ENCODE results near the gene APOBEC3A. TPM values are rescaled to one million over a fixed set of nuclear protein-coding genes. Genes with fewer than 3 reads are reported as not detected.

APOBEC3A gene
- total and polyA plus RNA-seq, 2 of the 4 experiments (the other 2 are of a cell fraction) = not detected

GRCh38 chr22:38956551-38956950 lies 858 bp upstream of the APOBEC3A start:
- no peak overlapping the region for H3K4me2 ChIP-seq (ENCODE audit: low read depth, low read length)
- ATAC-seq (ENCODE audit: low read depth) = no peak
- no peak overlapping the region for H3K14ac ChIP-seq (replicated peaks; ENCODE audit: low read depth, low read length)
- H4K20me1 ChIP-seq (ENCODE audit: insufficient read depth, low read length) = no peaks in the 10 kb centered on the region; the same call in 1 of the 2 replicates
- no peak overlapping the region for H2BK5ac ChIP-seq (ENCODE audit: low read depth, low read length, poor library complexity, severe bottlenecking)
- H3K9me3 ChIP-seq (ENCODE audit: control insufficient read depth, insufficient read depth, low read length) = no peaks in the 10 kb centered on the region
- no peaks in the 10 kb centered on the region for H3K4me1 ChIP-seq (ENCODE audit: control insufficient read depth, insufficient read depth, low read length)
- POLR2A ChIA-PET (ENCODE audit: unreplicated experiment) = no interaction called here
- no peak overlapping the region for H3K4ac ChIP-seq (ENCODE audit: low read depth, low read length)
- H4K5ac ChIP-seq (ENCODE audit: low read depth, low read length) = no peak overlapping the region
- no TSS peak for BruUV-seq (replicated peaks)
- no peak overlapping the region for H2BK20ac ChIP-seq (ENCODE audit: low read depth, low read length)
- in situ Hi-C loops (cut with MboI; ENCODE audit: low sequenced_read_pairs) = no loop called here
- no peak overlapping the region for H2BK120ac ChIP-seq (ENCODE audit: low read depth, low read length)
- no peaks in the 10 kb centered on the region for H3K36me3 ChIP-seq (ENCODE audit: control insufficient read depth, insufficient read depth, low read length)
- TF ChIP-seq USF2 (IDR thresholded peaks at IDR 0.05; ENCODE audit: low read depth, low read length) = no peak
- TF ChIP-seq ELK1 (IDR thresholded peaks at IDR 0.05; ENCODE audit: borderline replicate concordance, low read depth, low read length) = no peak
- TF ChIP-seq POLR2A (IDR thresholded peaks at IDR 0.05; ENCODE audit: low read depth, low read length) = no peak
- no peak for TF ChIP-seq MXI1 (IDR thresholded peaks at IDR 0.05; ENCODE audit: borderline replicate concordance, low read depth, low read length)
- TF ChIP-seq NFE2L2 (IDR thresholded peaks at IDR 0.05; ENCODE audit: low read depth, low read length) = no peak
- TF ChIP-seq RFX5 (IDR thresholded peaks at IDR 0.05; ENCODE audit: low read depth, low read length) = no peak
- no peak for TF ChIP-seq SMC3 (IDR thresholded peaks at IDR 0.05; ENCODE audit: low read depth, low read length)
- no peak for TF ChIP-seq CTCF (conservative IDR thresholded peaks at IDR 0.05; ENCODE audit: low read depth, low read length)
- TF ChIP-seq RAD21 (IDR thresholded peaks at IDR 0.05; ENCODE audit: low read length) = no peak
- no peak for TF ChIP-seq CHD1 (IDR thresholded peaks at IDR 0.05; ENCODE audit: low read depth, low read length)
- TF ChIP-seq FOS (IDR thresholded peaks at IDR 0.05; ENCODE audit: low read depth, low read length) = no peak
- no peak for TF ChIP-seq BHLHE40 (IDR thresholded peaks at IDR 0.05; ENCODE audit: low read depth, low read length)
- no peak for TF ChIP-seq CEBPB (IDR thresholded peaks at IDR 0.05; ENCODE audit: low read depth, low read length)
- intact Hi-C loops (cut with micrococcal nuclease) = no loop called here
- WGBS, 2 experiments (ENCODE audit: extremely low coverage in 2 of 2, insufficient read length in 1 of 2) = 69% methylated on average over 4 of the region's 5 CpGs; no CpG with 5 or more reads in 1 of the 2 experiments
- no peak overlapping the region for H2AFZ ChIP-seq (replicated peaks; ENCODE audit: low read length, poor library complexity)
- dilution Hi-C loops (cut with HindIII; ENCODE audit: low sequenced_read_pairs, unreplicated experiment) = no loop called here
- no peak overlapping the region for H3K56ac ChIP-seq (ENCODE audit: extremely low read depth, insufficient read depth, low read length)
- CTCF ChIA-PET = no interaction called here
- H3K9ac ChIP-seq (ENCODE audit: low read depth, low read length) = no peak overlapping the region
- no peak overlapping the region for H4K8ac ChIP-seq (ENCODE audit: low read depth in 2 of 2, low read length in 2 of 2)
- no peak overlapping the region for H2AK5ac ChIP-seq (ENCODE audit: low read depth, low read length)
- H3K79me1 ChIP-seq (ENCODE audit: low read depth in 1 of 2, low read length in 2 of 2) = no peaks in the 10 kb centered on the region
- no peak overlapping the region for H3K23ac ChIP-seq (ENCODE audit: low read depth, low read length)
- H4K91ac ChIP-seq (ENCODE audit: insufficient read depth, low read depth, low read length) = no peak overlapping the region
- H2AK9ac ChIP-seq (replicated peaks; ENCODE audit: low read depth, low read length, poor library complexity) = no peak overlapping the region
- H3K27me3 ChIP-seq (ENCODE audit: control insufficient read depth, insufficient read depth, low read length) = peaks cover 65% of the 10 kb centered on the region
- H3K18ac ChIP-seq (ENCODE audit: low read depth, low read length) = no peak overlapping the region
- no peak overlapping the region for H2BK15ac ChIP-seq (ENCODE audit: low read depth, low read length)
- DNase-seq = no peak
- H3K27ac ChIP-seq (ENCODE audit: insufficient read depth, low read length) = no peak overlapping the region
- no peak overlapping the region for H3K4me3 ChIP-seq (ENCODE audit: insufficient read depth, low read depth, low read length)
- H3K9me1 ChIP-seq (ENCODE audit: insufficient read depth, low read length) = no peaks in the 10 kb centered on the region
